Measurements from ENCODE around the gene CYP21A2.
A peak's percentile ranks its signal among the peaks of the same experiment; 100 is the strongest.
"Not testable (repeated sequence)": the region's sequence is repeated elsewhere in the genome, so short reads cannot be mapped to it uniquely, and the experiment has no call there.

Gene CYP21A2

GRCh38 chr6:32042276-32042675 is 4.1 kb downstream of the CYP21A2 start:
- not testable (repeated sequence) for H3K4ac ChIP-seq (ENCODE audit: low read depth in 1 of 2, low read length in 2 of 2); H3K4me2 ChIP-seq (ENCODE audit: low read length, poor library complexity, severe bottlenecking); H4K8ac ChIP-seq (ENCODE audit: low read length); H3K4me3 ChIP-seq (ENCODE audit: insufficient read depth in 1 of 2, low read depth in 1 of 2, low read length in 2 of 2); H3K9ac ChIP-seq (ENCODE audit: low read length); H2AK5ac ChIP-seq (ENCODE audit: low read length, severe bottlenecking); H3K36me3 ChIP-seq (ENCODE audit: control insufficient read depth in 1 of 2, insufficient read depth in 2 of 2, low read depth in 1 of 2, low read length in 2 of 2); H3K27ac ChIP-seq (ENCODE audit: low read length, poor library complexity, severe bottlenecking); H2BK12ac ChIP-seq (ENCODE audit: low read length in 2 of 2); H3K27me3 ChIP-seq (ENCODE audit: control insufficient read depth in 1 of 2, insufficient read depth in 1 of 2, low read length in 2 of 2); H3K9me3 ChIP-seq (ENCODE audit: control insufficient read depth, low read length); H3K79me1 ChIP-seq (replicated peaks; ENCODE audit: low read length, poor library complexity, severe bottlenecking); H2BK5ac ChIP-seq (ENCODE audit: low read depth, low read length, poor library complexity, severe bottlenecking); DNase-seq; H3K23ac ChIP-seq (ENCODE audit: low read length in 2 of 2); H4K91ac ChIP-seq (ENCODE audit: low read length); H2AFZ ChIP-seq (ENCODE audit: low read depth, low read length); H3K14ac ChIP-seq (ENCODE audit: low read length in 2 of 2); H2BK15ac ChIP-seq (ENCODE audit: low read depth, poor library complexity, severe bottlenecking); H2BK120ac ChIP-seq (ENCODE audit: low read depth, low read length); H3K18ac ChIP-seq (ENCODE audit: low read depth in 1 of 2, low read length in 2 of 2); H3K4me1 ChIP-seq (ENCODE audit: control insufficient read depth, insufficient read depth, low read depth, low read length)
- 94% methylated on average over 3 of the region's 15 CpGs for WGBS

- H2BK15ac ChIP-seq (ENCODE audit: low read depth, poor library complexity, severe bottlenecking); H3K27me3 ChIP-seq (ENCODE audit: control insufficient read depth in 1 of 2, insufficient read depth in 1 of 2, low read length in 2 of 2); H2BK120ac ChIP-seq (ENCODE audit: low read depth, low read length); H2BK5ac ChIP-seq (ENCODE audit: low read depth, low read length, poor library complexity, severe bottlenecking); H4K91ac ChIP-seq (ENCODE audit: low read length); H3K9me3 ChIP-seq (ENCODE audit: control insufficient read depth, low read length); H3K23ac ChIP-seq (ENCODE audit: low read length in 2 of 2); H2BK12ac ChIP-seq (ENCODE audit: low read length in 2 of 2); H3K4me2 ChIP-seq (ENCODE audit: low read length, poor library complexity, severe bottlenecking); H3K18ac ChIP-seq (ENCODE audit: low read depth in 1 of 2, low read length in 2 of 2); H3K14ac ChIP-seq (ENCODE audit: low read length in 2 of 2); H2AFZ ChIP-seq (ENCODE audit: low read depth, low read length); H3K4ac ChIP-seq (ENCODE audit: low read depth in 1 of 2, low read length in 2 of 2); H3K27ac ChIP-seq (ENCODE audit: low read length, poor library complexity, severe bottlenecking); H4K8ac ChIP-seq (ENCODE audit: low read length); H2AK5ac ChIP-seq (ENCODE audit: low read length, severe bottlenecking); H3K79me1 ChIP-seq (replicated peaks; ENCODE audit: low read length, poor library complexity, severe bottlenecking); H3K9ac ChIP-seq (ENCODE audit: low read length); DNase-seq; H3K4me3 ChIP-seq (ENCODE audit: insufficient read depth in 1 of 2, low read depth in 1 of 2, low read length in 2 of 2): not testable (repeated sequence)
- WGBS = 95% methylated on average over 9 of the region's 31 CpGs
- peaks cover 3 to 15% of the 10 kb centered on the region in 2 experiments for H3K36me3 ChIP-seq (ENCODE audit: control insufficient read depth in 1 of 2, insufficient read depth in 2 of 2, low read depth in 1 of 2, low read length in 2 of 2)
- peaks cover 11% of the 10 kb centered on the region for H3K4me1 ChIP-seq (ENCODE audit: control insufficient read depth, insufficient read depth, low read depth, low read length)
Measured at GRCh38 chr6:32043589-32044380, 5.6 kb downstream of the CYP21A2 start.

GRCh38 chr6:32044916-32045315 is 6.7 kb downstream of the CYP21A2 start:
- H3K4ac ChIP-seq (ENCODE audit: low read depth in 1 of 2, low read length in 2 of 2); H3K9ac ChIP-seq (ENCODE audit: low read length); H3K4me2 ChIP-seq (ENCODE audit: low read length, poor library complexity, severe bottlenecking); H2AFZ ChIP-seq (ENCODE audit: low read depth, low read length); H3K14ac ChIP-seq (ENCODE audit: low read length in 2 of 2); H2BK15ac ChIP-seq (ENCODE audit: low read depth, poor library complexity, severe bottlenecking); H3K18ac ChIP-seq (ENCODE audit: low read depth in 1 of 2, low read length in 2 of 2); H2BK120ac ChIP-seq (ENCODE audit: low read depth, low read length); DNase-seq; H2BK12ac ChIP-seq (ENCODE audit: low read length in 2 of 2); H3K27me3 ChIP-seq (ENCODE audit: control insufficient read depth in 1 of 2, insufficient read depth in 1 of 2, low read length in 2 of 2); H4K8ac ChIP-seq (ENCODE audit: low read length); H2BK5ac ChIP-seq (ENCODE audit: low read depth, low read length, poor library complexity, severe bottlenecking); H3K4me3 ChIP-seq (ENCODE audit: insufficient read depth in 1 of 2, low read depth in 1 of 2, low read length in 2 of 2); H3K9me3 ChIP-seq (ENCODE audit: control insufficient read depth, low read length); H4K91ac ChIP-seq (ENCODE audit: low read length); H3K27ac ChIP-seq (ENCODE audit: low read length, poor library complexity, severe bottlenecking); H3K79me1 ChIP-seq (replicated peaks; ENCODE audit: low read length, poor library complexity, severe bottlenecking); H2AK5ac ChIP-seq (ENCODE audit: low read length, severe bottlenecking); H3K23ac ChIP-seq (ENCODE audit: low read length in 2 of 2): not testable (repeated sequence)
- 100% methylated on average over 1 of the region's 18 CpGs for WGBS
- H3K36me3 ChIP-seq (ENCODE audit: control insufficient read depth in 1 of 2, insufficient read depth in 2 of 2, low read depth in 1 of 2, low read length in 2 of 2) = peaks cover 3 to 25% of the 10 kb centered on the region in 2 experiments
- H3K4me1 ChIP-seq (ENCODE audit: control insufficient read depth, insufficient read depth, low read depth, low read length) = peaks cover 11% of the 10 kb centered on the region

GRCh38 chr6:32045811-32046449 is 7.7 kb downstream of the CYP21A2 start:
- H3K4me2 ChIP-seq (ENCODE audit: low read length, poor library complexity, severe bottlenecking) = no peak overlapping the region
- H3K14ac ChIP-seq (ENCODE audit: low read length in 2 of 2) = no peak overlapping the region
- WGBS = 86% methylated on average over 22 of the region's 22 CpGs

More at GRCh38 chr6:32045811-32046449, 7.7 kb downstream of the CYP21A2 start:
- H3K23ac ChIP-seq (ENCODE audit: low read length in 2 of 2) = no peak overlapping the region
- H3K79me1 ChIP-seq (replicated peaks; ENCODE audit: low read length, poor library complexity, severe bottlenecking) = no peaks in the 10 kb centered on the region
- H3K36me3 ChIP-seq (ENCODE audit: control insufficient read depth in 1 of 2, insufficient read depth in 2 of 2, low read depth in 1 of 2, low read length in 2 of 2) = peaks cover 3 to 27% of the 10 kb centered on the region in 2 experiments
- no peak overlapping the region for H2BK5ac ChIP-seq (ENCODE audit: low read depth, low read length, poor library complexity, severe bottlenecking)
- H4K91ac ChIP-seq (ENCODE audit: low read length) = no peak overlapping the region
- no peak overlapping the region for H2AK5ac ChIP-seq (ENCODE audit: low read length, severe bottlenecking)
- H4K8ac ChIP-seq (ENCODE audit: low read length) = no peak overlapping the region
- H3K9ac ChIP-seq (ENCODE audit: low read length) = peak overlapping the region; percentile 83
- no peak overlapping the region for H2BK15ac ChIP-seq (ENCODE audit: low read depth, poor library complexity, severe bottlenecking)
- H2AFZ ChIP-seq (ENCODE audit: low read depth, low read length) = no peak overlapping the region
- peak overlapping the region in 1 of 2 experiments; percentile 46 for H2BK12ac ChIP-seq (ENCODE audit: low read length in 2 of 2)
- no peaks in the 10 kb centered on the region for H3K9me3 ChIP-seq (ENCODE audit: control insufficient read depth, low read length)
- H2BK120ac ChIP-seq (ENCODE audit: low read depth, low read length) = no peak overlapping the region
- no peak overlapping the region for H3K27ac ChIP-seq (ENCODE audit: low read length, poor library complexity, severe bottlenecking)
- H3K4me1 ChIP-seq (ENCODE audit: control insufficient read depth, insufficient read depth, low read depth, low read length) = peaks cover 11% of the 10 kb centered on the region
- H3K27me3 ChIP-seq (ENCODE audit: control insufficient read depth in 1 of 2, insufficient read depth in 1 of 2, low read length in 2 of 2) = peaks cover 0 to 9% of the 10 kb centered on the region in 2 experiments
- no peak overlapping the region for H3K4ac ChIP-seq (ENCODE audit: low read depth in 1 of 2, low read length in 2 of 2)
- peak; percentile 28 for DNase-seq
- no peak overlapping the region for H3K4me3 ChIP-seq (ENCODE audit: insufficient read depth in 1 of 2, low read depth in 1 of 2, low read length in 2 of 2)
- peak overlapping the region in 1 of 2 experiments; percentile 72 for H3K18ac ChIP-seq (ENCODE audit: low read depth in 1 of 2, low read length in 2 of 2)

All from mesenchymal stem cell (in vitro differentiated cells and primary cell).